IgD-negative memory B cell (primary cell): ENCODE data around the gene EFHB. TPM values are rescaled to one million over a fixed set of nuclear protein-coding genes. Genes with fewer than 3 reads are reported as not detected.

ENCODE experiments used
- polyA plus RNA-seq: library from polyadenylated mRNA; unstranded; fragments of 300-500 nt; fragmentation: Illumina TruSeq; gene quantifications from one replicate; pipeline ENCODE4 v1.2.3, GENCODE V29; 2021

The EFHB gene
- polyA plus RNA-seq, 1 donor from 2014 or later, result 1.0 TPM

Other genes with a start within 250 kb of the EFHB start
- 29.7 TPM for gene RAB5A, start 12.9 kb upstream of the EFHB start, polyA plus RNA-seq
- 0.64 TPM for gene PP2D1, start 78.0 kb upstream of the EFHB start, polyA plus RNA-seq
- 4.8 TPM for gene KAT2B, start 106.2 kb upstream of the EFHB start, polyA plus RNA-seq